Pancreas (tissue), 10 donors: ENCODE results near the gene GDPD4. TPM values are rescaled to one million over a fixed set of nuclear protein-coding genes. Genes with fewer than 3 reads are reported as not detected.

Experiments used
- ATAC-seq, 4 donors: fragments of 200-7000 bp; cut with Tn5 transposase; one replicate each; pipeline versions ENCODE4 v1.8.0 to v1.9.1; 2020; ENCODE audit warnings: mild to moderate bottlenecking in 4 of 4, moderate library complexity in 4 of 4
- DNase-seq, 6 donors: peaks; one replicate each; pipeline ENCODE4 v3.0.0-alpha.2; 2020
- FAIRE-seq: peaks from 2 replicates; lab custom pipeline; 2012; peaks lifted over from hg19 to GRCh38; lab: Jason Lieb, UNC
- H3K27ac ChIP-seq, 4 donors: fragments of 200-600 bp; sonication (generic); 1 replicate in 3 of 4; 2 replicates in 1 of 4; pipeline versions ENCODE4 v1.5.0 to v1.8.0; 2020
- H3K27me3 ChIP-seq, 4 donors: fragments of 200-600 bp; one replicate each; pipeline ENCODE4 v1.8.0; 2021
- H3K36me3 ChIP-seq, 3 donors: fragments of 200-600 bp; sonication (generic) in 1 of 3; one replicate each; pipeline versions ENCODE4 v1.5.0 to v1.8.0; 2020 to 2021
- H3K4me1 ChIP-seq, 3 donors: fragments of 200-600 bp; one replicate each; pipeline ENCODE4 v1.8.0; 2021
- H3K4me3 ChIP-seq, 4 donors: fragments of 200-600 bp; sonication (generic) in 2 of 4; one replicate each; pipeline versions ENCODE4 v1.5.0 to v1.8.0; 2020 to 2021
- H3K9me3 ChIP-seq, 4 donors: fragments of 200-600 bp; one replicate each; pipeline ENCODE4 v1.8.0; 2021
- CTCF ChIP-seq, 4 donors: fragments of 200-600 bp; sonication (generic) in 3 of 4; IDR thresholded peaks; one replicate each; pipeline versions ENCODE4 v1.5.0 to v1.8.0; 2021; ENCODE audit warnings: antibody characterized with exemption in 4 of 4
- WGBS, 2 donors: extraction: QIAGEN DNeasy Blood & Tissue Kit; methylation state at CpG; one replicate each; pipeline ENCODE4 v1.1.7; 2013; 5-methylcytosine and 5-hydroxymethylcytosine counted together
- intact Hi-C, 3 donors: fragments of 100-400 bp; cut with DNase I; formaldehyde crosslinking; loops; one replicate each; pipeline versions ENCODE4 v1.11.1 to v1.14.2; 2022
- polyA plus RNA-seq, 2 donors: library from polyadenylated mRNA; stranded (reverse); fragments of 200-250 nt; gene quantifications; one replicate each; pipeline ENCODE4 v1.2.3, GENCODE V29; 2013
- total RNA-seq, 6 donors: library from RNA; stranded (reverse); fragmentation: NEBNext Ultra II Directional in 4 of 6; extraction: Animal tissue kit (Norgen Biotek cat#: 25700) in 4 of 6; gene quantifications; one replicate each; pipeline versions ENCODE4 v1.2.1 to v1.2.4, GENCODE V29; 2021 to 2023
- donor health status: healthy with polysubstance abuse.
- donor health status: DM: no; HTN: no; CAD: no; lungs with moderate emphysema.
- donor health status: DM: no; HTN: no; CAD: no.
- donor health status: control.
- donor health status: control.
- donor health status: Bipolar disorder and iron deficiency.
- donor health status: DM: yes; HTN: yes; CAD: no.
- donor health status: DM: no; HTN: no; CAD: no.
- donor health status: DM: no; HTN: no; CAD: no.
- donor health status: DM: yes; HTN: yes; CAD: no.

GDPD4 gene
- total and polyA plus RNA-seq, 8 donors, result not detected

DNA sequence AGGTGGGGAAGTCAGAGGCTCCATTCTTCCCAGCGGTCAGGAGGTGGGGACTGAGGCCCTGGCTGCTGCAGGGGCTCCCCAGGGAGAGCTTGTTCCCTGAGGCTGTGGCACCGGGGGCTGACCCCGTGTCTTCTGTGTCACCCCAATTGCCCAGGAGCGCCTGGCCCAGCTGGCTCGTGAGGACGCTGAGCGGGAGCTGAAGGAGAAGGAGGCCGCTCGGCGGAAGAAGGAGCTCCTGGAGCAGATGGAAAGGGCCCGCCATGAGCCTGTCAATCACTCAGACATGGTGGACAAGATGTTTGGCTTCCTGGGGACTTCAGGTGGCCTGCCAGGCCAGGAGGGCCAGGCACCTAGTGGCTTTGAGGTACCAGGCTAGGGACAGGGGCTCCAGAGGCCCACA, 120.3 kb downstream of the GDPD4 start:
- intact Hi-C loops, result loop anchor here in 1 of 3 donors (5.0 to 10.0 kb wide), 3 partner anchors 44 to 136 kb away; no protein-coding TSS in a partner anchor
- Histone ChIP-seq H3K4me1 (no peaks in the 10 kb centered on the region), H3K4me3 (no peak overlapping the region), H3K27me3 (no peaks in the 10 kb centered on the region), H3K36me3 (no peaks in the 10 kb centered on the region), H3K27ac (no peak overlapping the region), H3K9me3 (no peaks in the 10 kb centered on the region)
- FAIRE-seq (no peak), DNase-seq (peak in 1 of 6 donors; percentile 56), ATAC-seq (no peak)
- WGBS, 2 donors, result 89 to 94% methylated on average over 11 of the region's 11 CpGs
- TF ChIP-seq CTCF (IDR thresholded peaks at IDR 0.05), result no peak

- ATAC-seq, result no peak
- H3K9me3 ChIP-seq, result no peaks in the 10 kb centered on the region
- H3K4me1 ChIP-seq, result no peaks in the 10 kb centered on the region
- FAIRE-seq, result no peak
- no peak overlapping the region for H3K27ac ChIP-seq
- 84 to 91% methylated on average over 11 of the region's 11 CpGs for WGBS, 2 donors
- peak in 1 of 6 donors; percentile 19 for DNase-seq
- H3K27me3 ChIP-seq, result no peaks in the 10 kb centered on the region
- intact Hi-C loops, result loop anchor here in 1 of 3 donors (5.0 to 10.0 kb wide), 3 partner anchors 43 to 136 kb away; no protein-coding TSS in a partner anchor
- H3K36me3 ChIP-seq, result no peaks in the 10 kb centered on the region
- no peak overlapping the region for H3K4me3 ChIP-seq
- no peak for TF ChIP-seq CTCF (IDR thresholded peaks at IDR 0.05)
Observed at GRCh38 chr11:77180346-77180745, 121.1 kb downstream of the GDPD4 start.

- intact Hi-C loops, result loop anchor here in 1 of 3 donors (5.0 to 10.0 kb wide), 3 partner anchors 42 to 135 kb away; no protein-coding TSS in a partner anchor
- DNase-seq (peak in 1 of 6 donors; percentile 55), FAIRE-seq (no peak), ATAC-seq (no peak)
- H3K4me3 ChIP-seq, result no peak overlapping the region
- no peaks in the 10 kb centered on the region for H3K27me3 ChIP-seq
- TF ChIP-seq CTCF (IDR thresholded peaks at IDR 0.05), result no peak
- no peaks in the 10 kb centered on the region for H3K36me3 ChIP-seq
- no peak overlapping the region for H3K27ac ChIP-seq
- no peaks in the 10 kb centered on the region for H3K4me1 ChIP-seq
- H3K9me3 ChIP-seq, result no peaks in the 10 kb centered on the region
- 95 to 96% methylated on average over 19 of the region's 19 CpGs for WGBS, 2 donors
Observed at GRCh38 chr11:77179681-77180080, 121.8 kb downstream of the GDPD4 start.

GRCh38 chr11:77179048-77179447, 122.4 kb downstream of the GDPD4 start:
- Histone ChIP-seq H3K27me3 (no peaks in the 10 kb centered on the region), H3K27ac (no peak overlapping the region), H3K4me1 (no peaks in the 10 kb centered on the region), H3K4me3 (no peak overlapping the region), H3K36me3 (no peaks in the 10 kb centered on the region), H3K9me3 (no peaks in the 10 kb centered on the region)
- intact Hi-C loops, result no loop called here
- ATAC-seq, result peak in 1 of 4 donors; percentile 44
- no peak for TF ChIP-seq CTCF (IDR thresholded peaks at IDR 0.05)
- DNase-seq, result peak in 1 of 6 donors; percentile 41
- no peak for FAIRE-seq
- WGBS, 2 donors, result 70 to 79% methylated on average over 5 of the region's 5 CpGs

GRCh38 chr11:77178150-77178549, 123.3 kb downstream of the GDPD4 start:
- intact Hi-C loops, result no loop called here
- peak in 1 of 6 donors; percentile 10 for DNase-seq
- 92 to 98% methylated on average over 4 of the region's 4 CpGs for WGBS, 2 donors

More at GRCh38 chr11:77178150-77178549, 123.3 kb downstream of the GDPD4 start:
- Histone ChIP-seq H3K9me3 (no peaks in the 10 kb centered on the region), H3K36me3 (no peaks in the 10 kb centered on the region), H3K4me1 (no peaks in the 10 kb centered on the region), H3K4me3 (no peak overlapping the region), H3K27ac (no peak overlapping the region), H3K27me3 (no peaks in the 10 kb centered on the region)
- no peak for ATAC-seq
- no peak for FAIRE-seq
- TF ChIP-seq CTCF (IDR thresholded peaks at IDR 0.05), result no peak
